GM18499 (cell line): ENCODE measurements around the gene ITPKA.
"Not testable (repeated sequence)": the region's sequence is repeated elsewhere in the genome, so short reads cannot be mapped to it uniquely, and the experiment has no call there.

Experiments
- ATAC-seq: cut with Tn5 transposase; IDR thresholded peaks from one replicate; pipeline ENCODE4 v1.9.1; 2021; ENCODE audit warnings: moderate number of reproducible peaks; ENCODE audit not compliant: insufficient read depth, unreplicated experiment

The ITPKA gene

DNA sequence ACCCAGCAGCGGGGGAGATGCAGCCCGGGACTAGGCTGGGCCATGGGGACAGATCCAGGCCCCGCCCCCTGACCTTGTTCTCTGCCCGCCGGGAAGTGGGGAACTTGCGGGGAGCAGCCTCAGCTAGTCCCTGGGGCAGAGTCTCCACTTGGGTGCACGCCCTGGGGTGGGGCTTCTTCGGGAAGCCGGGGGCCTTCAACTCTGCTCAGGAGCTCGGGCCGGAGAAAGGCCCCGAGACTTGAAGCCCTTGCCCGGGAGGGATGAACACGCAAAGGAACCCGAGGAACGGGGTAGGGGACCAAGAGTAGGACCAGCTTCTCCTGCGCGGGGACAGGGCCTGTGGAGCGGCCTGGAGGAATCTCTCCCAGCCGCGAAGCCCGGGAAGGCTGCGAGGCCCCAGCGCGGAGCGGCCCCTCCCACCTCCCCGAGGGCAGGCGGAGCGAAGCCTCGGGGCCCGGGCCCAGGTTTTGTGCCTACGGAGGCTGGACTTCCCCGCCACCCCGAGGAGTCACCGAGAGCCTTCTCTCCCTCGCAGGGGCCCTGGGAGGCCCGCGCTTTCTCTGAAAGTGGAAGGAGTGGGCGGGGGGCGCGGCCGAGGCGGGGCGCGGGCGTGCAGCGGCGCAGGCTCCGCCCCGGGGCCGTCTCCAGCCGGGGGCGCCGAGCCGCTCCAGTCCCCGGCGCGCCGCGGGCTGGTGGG is at the start of gene ITPKA:
ITPKA (plus strand) TSS at position 670 of the 697 bp plus-strand sequence. CDS start 54 bp downstream, outside the sequence.
- ATAC-seq, result peak; percentile 46

DNA sequence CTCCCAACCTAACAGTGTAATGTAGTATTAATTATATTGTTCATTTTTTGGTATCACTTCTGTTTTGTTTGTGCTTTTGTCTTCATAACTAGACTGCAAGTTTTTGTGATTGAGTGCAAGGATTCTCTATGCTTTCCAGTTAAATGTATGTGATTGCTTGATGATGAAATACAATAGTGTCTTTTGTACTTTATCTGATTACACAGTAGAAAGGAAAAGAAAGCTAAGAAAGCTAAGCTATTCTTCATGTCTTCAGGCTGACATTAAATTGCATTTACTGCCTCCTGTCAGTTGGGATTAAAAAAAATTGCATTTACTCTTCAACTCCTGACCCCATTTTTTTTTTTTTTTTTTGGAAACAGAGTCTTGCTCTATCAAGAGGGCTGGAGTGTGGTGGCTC is 48.3 kb upstream of the ITPKA start:
- no peak for ATAC-seq

DNA sequence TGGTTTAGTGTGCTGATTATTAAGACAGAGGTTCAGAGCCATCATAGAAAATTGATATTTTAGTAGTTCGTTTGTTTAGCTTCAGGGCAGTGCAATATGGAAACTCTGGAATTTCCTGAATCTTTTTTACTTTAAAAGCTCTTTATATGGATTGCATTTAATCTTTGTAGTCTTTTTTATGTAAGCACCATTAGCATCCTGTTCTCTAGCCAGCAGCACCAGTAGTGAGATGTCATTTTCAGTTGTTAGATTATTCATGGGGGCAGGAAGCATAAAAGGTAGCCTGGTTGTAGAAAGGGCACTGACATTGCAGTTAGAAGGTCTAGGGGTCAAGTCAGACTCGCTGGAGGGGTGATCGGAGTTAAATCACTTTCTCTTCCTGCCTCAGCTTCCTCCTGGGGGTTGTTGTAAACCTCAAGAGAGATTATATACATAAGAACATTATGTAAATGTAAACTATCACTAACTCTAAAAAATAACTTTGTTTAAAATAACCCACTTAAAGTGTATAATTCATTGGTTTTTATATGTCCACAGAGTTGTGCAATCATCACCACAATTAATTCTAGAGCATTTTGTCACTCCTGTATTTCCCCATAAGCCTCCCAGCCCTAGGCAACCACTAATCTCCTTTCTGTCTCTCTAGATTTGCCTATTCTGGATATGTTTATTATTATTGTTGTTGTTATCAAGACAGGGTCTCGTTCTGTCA is 31.4 kb upstream of the ITPKA start:
- ATAC-seq, result no peak

DNA sequence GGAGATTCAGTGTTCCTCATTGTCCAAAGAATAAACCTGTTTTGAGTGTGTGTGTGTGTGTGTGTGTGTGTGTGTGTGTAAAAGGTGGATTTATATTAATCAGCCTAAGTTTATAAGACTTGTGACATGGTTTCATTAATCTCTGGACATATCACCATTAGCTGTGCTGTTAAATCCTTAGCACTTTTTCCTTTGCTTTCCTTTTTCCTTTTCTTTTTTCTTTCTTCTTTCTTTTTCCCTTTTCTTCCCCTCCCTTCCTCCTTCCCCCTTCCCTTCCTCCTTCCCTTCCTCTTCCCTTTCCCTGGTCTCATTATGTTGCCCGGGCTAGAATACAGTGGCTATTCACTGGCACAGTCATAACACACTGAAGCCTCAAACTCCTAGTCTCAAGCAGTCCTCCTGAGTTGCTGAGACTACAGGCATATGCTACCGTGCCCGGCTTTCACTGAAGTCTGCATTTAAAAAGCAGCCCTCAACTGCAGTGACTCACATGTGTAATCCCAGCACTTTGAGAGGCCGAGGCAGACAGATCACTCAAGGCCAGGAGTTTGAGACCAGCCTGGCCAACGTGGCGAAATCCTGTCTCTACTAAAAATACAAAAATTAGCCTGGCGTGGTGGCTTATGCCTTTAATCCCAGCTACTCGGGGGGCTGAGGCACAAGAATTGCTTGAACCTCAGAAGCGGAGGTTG is 28.6 kb upstream of the ITPKA start:
- no peak for ATAC-seq

DNA sequence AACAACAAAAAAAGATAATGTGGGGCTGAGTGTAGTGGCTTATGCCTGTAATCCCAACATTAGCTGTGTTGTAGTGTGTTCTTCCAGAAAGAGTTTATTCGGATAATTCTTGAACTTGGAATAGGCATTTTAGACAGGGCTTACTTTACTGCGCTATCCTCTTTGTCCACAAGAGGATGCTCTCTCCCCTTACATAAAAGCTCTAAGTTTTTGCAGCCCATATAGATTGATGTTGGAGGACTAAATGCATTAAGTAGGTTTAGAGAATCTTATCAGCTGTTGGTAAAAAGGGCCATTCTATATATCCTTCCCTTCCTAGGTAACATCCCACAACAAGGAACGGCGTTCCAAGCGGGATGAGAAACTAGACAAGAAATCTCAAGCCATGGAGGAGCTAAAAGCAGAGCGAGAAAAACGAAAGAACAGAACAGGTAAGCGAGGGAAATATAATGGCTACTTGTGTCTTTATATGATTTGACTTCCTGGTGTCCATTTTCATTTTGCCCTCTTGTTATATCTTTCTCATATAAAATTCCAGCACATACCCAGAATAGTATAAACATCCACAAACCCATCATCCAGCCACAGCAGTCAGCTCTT is 27.8 kb upstream of the ITPKA start:
- no peak for ATAC-seq

DNA sequence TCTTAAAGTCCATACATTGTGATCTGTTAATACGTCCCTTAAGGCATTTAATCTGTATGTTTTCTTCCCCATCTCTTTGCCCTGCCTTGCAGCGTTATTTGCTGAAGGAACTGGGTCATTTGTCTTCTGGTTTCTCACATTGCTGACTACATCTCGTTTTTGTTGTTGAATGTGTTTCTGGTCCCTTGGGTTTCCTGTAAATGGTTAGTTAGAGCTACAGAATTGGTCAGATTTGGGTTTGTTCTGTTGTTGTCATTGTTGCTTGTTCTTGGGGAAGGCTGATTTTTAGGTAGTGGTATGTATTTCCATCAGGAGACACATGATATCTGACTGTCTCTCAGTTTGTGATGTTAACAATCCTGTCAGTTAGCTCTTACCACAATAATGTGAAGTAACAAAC is 27.0 kb upstream of the ITPKA start:
- no peak for ATAC-seq

DNA sequence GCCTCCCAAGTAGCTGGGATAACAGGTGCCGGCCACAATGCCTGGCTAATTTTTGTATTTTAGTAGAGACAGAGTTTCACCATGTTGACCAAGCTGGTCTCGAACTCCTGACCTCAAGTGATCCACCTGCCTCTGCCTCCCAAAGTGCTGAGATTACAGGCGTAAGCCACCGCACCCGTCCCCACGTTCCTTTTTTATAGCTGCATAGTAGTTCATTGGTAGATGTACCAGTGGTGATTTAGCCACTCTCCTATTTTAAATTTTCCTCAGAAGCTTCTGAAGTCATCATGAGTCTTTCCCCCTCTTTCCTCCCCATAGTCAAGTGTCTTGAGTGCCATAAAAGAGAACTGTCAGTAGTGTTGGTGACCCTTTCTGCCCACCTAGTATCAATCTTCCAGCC is 24.0 kb upstream of the ITPKA start:
- not testable (repeated sequence) for ATAC-seq

DNA sequence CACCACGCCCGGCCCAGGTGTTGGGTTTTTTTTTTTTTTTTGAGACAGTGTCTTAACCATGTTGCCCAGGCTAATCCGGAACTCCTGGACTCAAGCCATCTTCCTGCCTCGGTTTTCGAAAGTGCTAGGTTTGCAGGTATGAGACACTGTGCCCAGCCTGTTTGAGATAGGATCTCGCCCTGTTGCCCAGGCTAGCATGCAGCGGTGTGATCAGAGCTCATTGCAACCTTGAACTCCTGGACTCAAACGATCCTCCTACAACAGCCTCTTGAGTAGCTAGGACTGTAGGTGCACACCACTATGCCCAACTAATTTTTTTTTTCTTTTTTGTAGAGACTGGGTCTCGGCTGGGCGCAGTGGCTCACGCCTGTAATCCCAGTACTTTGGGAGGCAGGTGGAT is 20.3 kb upstream of the ITPKA start:
- ATAC-seq, result no peak

DNA sequence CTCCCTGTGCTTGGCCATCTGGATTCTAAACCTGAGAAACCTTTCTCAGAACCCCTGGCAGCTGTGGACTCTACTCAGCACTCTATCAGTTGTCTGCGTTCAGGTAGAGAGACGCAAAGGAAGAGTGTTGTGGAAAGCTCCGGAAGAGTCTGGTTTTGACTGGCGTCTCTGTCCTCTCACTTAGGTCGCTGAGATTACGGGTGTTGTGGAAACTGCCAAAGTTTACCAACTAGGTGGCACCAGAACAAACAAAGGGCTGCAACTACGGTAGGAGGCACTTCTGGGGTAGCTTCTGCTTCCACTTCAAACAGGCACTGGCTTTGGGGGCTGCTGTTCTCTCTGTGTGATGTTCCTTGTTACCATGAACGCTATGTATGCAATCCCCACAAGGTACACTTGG is 19.2 kb upstream of the ITPKA start:
- ATAC-seq, result no peak

DNA sequence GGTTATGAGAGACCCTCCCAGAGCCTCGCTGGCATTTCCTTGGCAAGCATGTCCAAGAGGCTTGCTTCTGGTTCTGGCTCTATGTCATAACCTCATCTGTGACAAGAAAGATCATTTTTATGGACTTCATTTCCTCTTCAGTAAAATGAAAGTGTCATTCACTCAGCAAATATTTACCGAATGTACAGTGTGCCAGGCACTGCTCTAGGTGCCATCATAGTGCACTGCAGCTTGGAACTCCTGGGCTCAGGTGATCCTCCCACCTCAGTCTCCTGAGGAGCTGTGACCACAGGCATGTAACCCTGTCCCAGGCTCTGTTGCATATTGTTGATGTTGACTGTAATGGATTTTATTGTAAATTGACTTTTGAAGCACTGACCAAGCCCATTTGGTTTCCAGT is 18.7 kb upstream of the ITPKA start:
- ATAC-seq, result no peak

DNA sequence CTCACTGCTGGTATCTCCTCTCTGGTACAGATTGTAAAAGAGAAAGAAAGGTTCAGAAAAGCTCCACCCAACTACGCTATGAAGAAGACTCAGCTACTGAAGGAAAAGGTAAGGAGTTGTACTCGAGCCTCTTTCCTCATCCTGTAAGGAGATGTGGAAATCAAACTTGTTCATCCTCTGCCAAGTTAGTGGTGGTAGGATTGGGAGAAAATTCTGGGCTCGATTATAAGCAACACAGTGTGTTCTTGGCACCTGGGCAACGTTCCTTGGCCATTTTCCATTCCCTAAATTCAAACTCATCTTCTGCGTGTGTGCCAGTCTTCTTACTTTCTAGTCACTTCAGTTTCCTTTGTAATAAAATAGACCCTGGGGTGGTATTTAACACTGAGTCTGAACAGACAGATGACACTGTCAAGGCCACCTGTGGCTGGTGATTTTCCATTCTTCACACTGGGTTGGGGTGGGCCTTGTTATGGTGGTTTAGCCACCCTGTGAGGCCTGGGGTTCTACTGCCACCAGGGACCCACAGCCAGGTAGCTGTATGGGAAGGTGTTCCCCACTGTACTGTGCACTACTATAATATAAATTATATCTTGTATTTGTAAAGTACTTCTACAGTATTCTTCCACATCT is 17.1 kb upstream of the ITPKA start:
- ATAC-seq, result no peak

DNA sequence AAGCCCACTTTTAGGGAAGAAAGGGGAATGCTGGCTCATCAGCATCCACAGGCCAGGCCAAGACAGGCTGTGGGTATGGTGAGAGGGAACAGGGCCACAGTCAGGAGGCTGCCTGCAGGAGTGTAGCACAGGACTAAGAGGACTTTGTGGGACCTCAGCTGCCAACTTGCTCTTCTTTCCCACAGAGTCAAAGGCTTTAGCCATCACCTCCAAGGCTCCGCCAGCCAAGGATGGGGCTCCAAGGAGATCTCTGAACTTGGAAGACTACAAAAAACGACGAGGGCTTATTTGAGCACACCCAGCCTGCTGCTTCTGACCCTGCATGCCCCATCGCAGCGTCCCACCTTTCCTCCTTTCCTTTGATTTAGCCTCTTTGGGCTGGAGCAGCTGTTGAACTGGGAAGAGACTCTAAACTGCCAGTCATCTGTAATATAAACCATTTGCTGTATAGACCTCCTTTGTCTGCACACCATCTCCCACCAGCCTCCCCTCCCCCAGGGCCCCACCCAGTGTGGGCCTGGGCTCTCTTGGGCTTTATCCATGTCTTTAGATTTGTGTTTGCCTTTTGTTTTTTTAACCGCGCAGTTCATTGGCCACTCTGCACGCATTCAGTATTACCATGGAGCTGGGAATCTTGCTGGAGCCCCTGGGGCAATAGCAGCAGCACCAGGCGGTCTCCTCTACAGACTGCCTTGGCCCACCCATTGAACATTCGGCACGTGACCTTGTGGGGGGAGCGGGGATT is 13.1 kb upstream of the ITPKA start:
- ATAC-seq, result no peak

DNA sequence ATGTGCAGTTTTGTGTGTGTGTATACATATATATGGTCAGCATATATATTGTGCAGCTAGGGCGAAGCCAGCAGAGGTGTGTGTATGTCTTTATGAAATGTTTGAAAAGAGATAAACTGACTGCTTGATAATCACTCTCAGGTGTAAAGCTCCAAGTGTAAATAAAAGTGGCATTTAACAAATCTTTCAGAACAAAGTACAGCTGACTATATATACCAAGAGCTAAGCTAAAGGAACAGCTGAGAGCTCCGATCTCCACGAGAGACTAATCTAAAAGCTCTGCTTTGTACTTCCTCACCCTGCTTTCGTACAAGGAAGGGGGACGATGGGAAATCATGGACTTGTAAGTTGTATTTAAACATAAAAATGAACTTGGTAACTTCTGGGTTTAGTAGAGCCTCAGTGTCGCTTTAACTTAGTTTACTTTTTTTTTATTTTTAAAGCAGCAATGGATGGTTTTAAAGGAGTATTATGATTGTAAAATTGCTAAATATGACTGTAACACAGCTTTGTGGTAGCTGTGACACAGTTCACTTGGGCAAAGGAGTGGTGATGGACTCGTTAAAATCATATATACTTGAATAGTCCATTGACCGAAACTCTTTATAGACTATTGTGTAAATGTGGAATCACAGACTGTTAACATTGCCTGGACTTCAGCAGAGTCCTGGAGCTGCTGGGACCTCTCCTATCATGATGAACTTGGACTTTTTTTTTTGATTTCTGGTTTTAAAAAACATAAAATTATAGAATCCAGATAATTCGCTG is 11.4 kb upstream of the ITPKA start:
- no peak for ATAC-seq

DNA sequence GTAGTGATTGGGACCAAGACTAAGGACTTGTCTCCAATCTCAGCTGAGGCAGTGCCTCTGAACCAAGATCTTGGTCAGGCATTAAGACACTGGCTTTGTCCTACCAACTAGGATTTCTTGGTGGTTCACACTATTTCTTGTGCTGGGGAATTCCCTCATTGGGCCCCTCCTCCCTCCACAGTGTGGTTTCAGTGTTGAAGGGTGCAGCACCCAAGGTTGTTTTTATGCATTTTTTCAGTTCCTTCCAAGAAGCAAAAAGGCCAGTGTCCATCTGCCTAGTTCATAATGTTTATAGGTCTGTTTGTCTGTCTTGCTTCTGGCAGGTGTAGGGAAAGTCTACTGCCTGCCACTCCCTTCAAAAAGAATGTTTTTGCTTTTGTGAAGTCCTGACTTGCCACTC is 10.6 kb upstream of the ITPKA start:
- ATAC-seq, result peak; percentile 74

DNA sequence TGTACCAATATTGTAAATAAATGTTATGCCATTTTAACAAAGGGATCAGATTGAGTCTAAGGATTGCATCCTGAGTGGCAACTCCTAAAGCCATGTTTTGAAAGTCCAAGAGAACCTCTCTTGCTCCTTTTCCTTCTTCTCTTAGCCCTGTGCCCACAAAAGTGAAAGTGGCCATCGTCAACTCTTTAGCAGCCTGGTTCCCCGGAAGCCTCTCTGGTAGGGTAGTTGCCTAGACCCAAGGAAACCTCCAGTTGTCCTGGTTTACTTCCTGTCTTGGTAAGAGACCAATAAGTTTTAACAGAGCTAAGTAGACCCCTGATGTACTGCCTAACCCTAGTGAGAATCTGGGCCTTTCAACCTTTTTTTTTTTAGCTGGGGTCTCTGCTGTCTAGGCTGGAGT is 10.2 kb upstream of the ITPKA start:
- no peak for ATAC-seq

DNA sequence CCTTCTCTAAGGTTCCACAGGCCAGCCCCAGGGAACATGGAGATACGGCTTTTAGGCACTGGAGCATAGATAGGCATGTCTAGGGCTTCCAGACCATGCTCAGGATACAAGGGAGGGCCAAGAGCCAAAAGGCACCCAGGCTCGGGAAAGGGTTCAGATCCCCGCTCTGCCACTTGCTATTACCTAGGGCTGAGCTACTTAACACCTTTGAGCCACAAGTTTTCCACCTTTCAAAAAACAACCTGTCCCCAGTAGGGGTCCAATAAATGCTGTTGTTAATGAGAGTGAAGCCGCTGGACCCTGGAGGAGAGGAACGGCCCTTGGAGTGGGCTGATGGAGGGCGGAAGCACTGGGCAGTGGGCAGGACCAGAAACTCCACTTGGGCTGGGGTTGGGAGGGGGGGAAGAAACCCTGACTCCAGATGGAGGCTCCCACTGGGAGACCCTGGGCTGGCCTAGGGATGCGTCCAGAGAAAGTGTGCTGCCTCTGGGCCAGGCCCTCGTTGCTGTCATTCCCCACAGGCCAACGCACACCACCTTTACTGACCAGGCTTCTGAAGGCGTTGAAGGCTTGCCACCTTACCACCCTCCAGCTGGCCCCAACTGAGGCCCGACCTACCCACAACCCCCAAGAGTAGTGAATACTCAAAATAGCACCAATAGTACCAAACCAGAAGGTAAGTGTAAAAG is 8.6 kb upstream of the ITPKA start:
- ATAC-seq, result no peak

DNA sequence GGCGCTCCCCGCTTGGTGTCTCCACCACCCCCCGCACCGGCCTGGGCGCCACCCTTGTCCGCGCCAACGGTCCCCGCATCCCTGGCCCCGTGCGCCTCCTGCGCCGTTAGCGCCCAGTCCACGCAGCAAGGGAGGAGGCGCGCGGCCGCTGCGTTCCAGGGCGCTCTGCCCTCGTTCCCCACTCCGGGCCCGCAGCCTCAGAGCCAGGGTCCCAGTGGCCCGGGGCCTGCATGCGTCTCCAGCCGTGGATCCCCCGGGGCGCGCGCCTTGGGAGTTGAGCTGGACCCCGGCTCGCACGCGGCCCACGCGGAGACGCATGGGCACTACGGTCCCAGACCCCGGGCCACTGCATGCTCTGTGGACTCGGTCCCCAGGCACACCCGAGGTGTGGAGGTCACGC is 7.4 kb upstream of the ITPKA start:
- ATAC-seq, result no peak

DNA sequence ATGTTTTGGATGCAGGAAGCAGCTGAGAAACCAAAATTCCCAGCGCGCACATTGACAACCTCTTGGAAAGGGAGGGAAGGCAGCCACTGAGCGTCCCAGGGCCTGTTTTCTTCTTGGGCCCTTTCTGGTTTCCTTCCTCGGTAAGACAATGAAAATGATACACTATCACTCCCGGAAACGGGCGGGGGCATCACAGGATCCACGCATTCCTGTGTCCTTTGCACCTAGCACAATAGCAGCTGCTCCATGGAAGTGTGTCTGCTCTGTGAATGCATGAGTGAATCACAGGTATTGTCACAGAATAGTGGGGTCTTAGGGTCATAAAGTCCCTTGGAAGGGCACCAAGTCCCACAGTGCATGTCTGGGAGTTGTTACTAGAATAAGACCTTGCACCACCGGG is 6.3 kb upstream of the ITPKA start:
- ATAC-seq, result no peak

DNA sequence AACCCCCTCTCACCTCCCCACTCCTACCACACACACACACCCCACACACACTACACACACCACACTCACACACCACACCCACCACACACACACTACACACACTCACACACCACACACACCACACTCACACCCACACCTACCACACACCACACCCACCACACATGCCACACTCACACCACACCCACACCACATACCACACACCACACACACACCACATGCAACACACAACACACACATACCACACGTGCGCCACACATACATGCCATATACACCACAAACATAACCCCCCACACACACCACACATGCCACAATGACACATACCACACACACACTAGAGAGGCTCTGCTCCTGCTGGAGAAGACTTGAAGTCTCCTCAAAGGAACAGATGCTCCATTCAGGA is 5.9 kb upstream of the ITPKA start:
- no peak for ATAC-seq
